GM21367 (cell line): ENCODE results near the gene KCNK16.

Source experiments
- ATAC-seq: cut with Tn5 transposase; IDR thresholded peaks from one replicate; pipeline ENCODE4 v1.9.1; 2021; ENCODE audit not compliant: unreplicated experiment

KCNK16 gene

GRCh38 chr6:39342692-39343395, 20.3 kb upstream of the KCNK16 start:
- ATAC-seq: no peak

- ATAC-seq: no peak
Measured at GRCh38 chr6:39341937-39342336, 19.4 kb upstream of the KCNK16 start.

GRCh38 chr6:39341352-39341751, 18.9 kb upstream of the KCNK16 start:
- ATAC-seq: no peak

GRCh38 chr6:39339868-39340550, 17.5 kb upstream of the KCNK16 start:
- ATAC-seq: no peak

- ATAC-seq: no peak
Measured at GRCh38 chr6:39339096-39339867, 16.8 kb upstream of the KCNK16 start.

- no peak for ATAC-seq
Measured at GRCh38 chr6:39338397-39338796, 15.9 kb upstream of the KCNK16 start.

- ATAC-seq: no peak
Measured at GRCh38 chr6:39335780-39336545, 13.5 kb upstream of the KCNK16 start.

- no peak for ATAC-seq
Measured at GRCh38 chr6:39333644-39334438, 11.3 kb upstream of the KCNK16 start.

GRCh38 chr6:39330476-39330875, 8.0 kb upstream of the KCNK16 start:
- ATAC-seq: no peak

- peak; percentile 84 for ATAC-seq
Measured at GRCh38 chr6:39330057-39330456, 7.6 kb upstream of the KCNK16 start.

GRCh38 chr6:39328066-39328465, 5.6 kb upstream of the KCNK16 start:
- ATAC-seq: no peak

GRCh38 chr6:39327507-39327906, 5.0 kb upstream of the KCNK16 start:
- ATAC-seq: no peak

- ATAC-seq: no peak
Measured at GRCh38 chr6:39321761-39322160, 741 bp downstream of the KCNK16 start.

GRCh38 chr6:39320363-39320984, 2.0 kb downstream of the KCNK16 start:
- no peak for ATAC-seq

- no peak for ATAC-seq
Measured at GRCh38 chr6:39319621-39320362, 2.7 kb downstream of the KCNK16 start.

GRCh38 chr6:39317256-39317655, 5.2 kb downstream of the KCNK16 start:
- ATAC-seq: no peak

- no peak for ATAC-seq
Measured at GRCh38 chr6:39314273-39314795, 8.2 kb downstream of the KCNK16 start, which contains the start of gene KCNK17. TSS of gene KCNK17 (minus strand) at chr6:39314419. CDS start at chr6:39314320, 99 bp downstream.

- no peak for ATAC-seq
Measured at GRCh38 chr6:39313526-39314272, 8.8 kb downstream of the KCNK16 start.
